Raji (cell line): Measurements from ENCODE around the gene SYNM.

ENCODE experiments used
- POLR2A ChIP-seq: IDR thresholded peaks from 2 replicates; pipeline ENCODE4 v1.6.1; 2011; ENCODE audit warnings: low read depth, low read length, control low read depth; ENCODE audit not compliant: insufficient read depth

SYNM gene

GRCh38 chr15:99076555-99077308, 28.1 kb upstream of the SYNM start:
- TF ChIP-seq POLR2A, result no peak

GRCh38 chr15:99082798-99083197, 22.1 kb upstream of the SYNM start:
- no peak for TF ChIP-seq POLR2A

- no peak for TF ChIP-seq POLR2A
These were observed 19.9 kb upstream of the SYNM start for GRCh38 chr15:99084965-99085364.

GRCh38 chr15:99085413-99086326, 19.2 kb upstream of the SYNM start:
- no peak for TF ChIP-seq POLR2A

GRCh38 chr15:99086327-99086667, 18.6 kb upstream of the SYNM start:
- no peak for TF ChIP-seq POLR2A

- no peak for TF ChIP-seq POLR2A
These were observed 17.4 kb upstream of the SYNM start for GRCh38 chr15:99087405-99087943.

- no peak for TF ChIP-seq POLR2A
These were observed 14.7 kb upstream of the SYNM start for GRCh38 chr15:99090011-99090699.

- TF ChIP-seq POLR2A, result no peak
These were observed 13.9 kb upstream of the SYNM start for GRCh38 chr15:99090938-99091337.

GRCh38 chr15:99092554-99093172, 12.2 kb upstream of the SYNM start:
- no peak for TF ChIP-seq POLR2A

GRCh38 chr15:99095626-99096025, 9.3 kb upstream of the SYNM start:
- no peak for TF ChIP-seq POLR2A

- TF ChIP-seq POLR2A, result no peak
These were observed 8.5 kb upstream of the SYNM start for GRCh38 chr15:99096173-99096893.

GRCh38 chr15:99096894-99097426, 7.9 kb upstream of the SYNM start:
- no peak for TF ChIP-seq POLR2A

- TF ChIP-seq POLR2A, result no peak
These were observed 7.2 kb upstream of the SYNM start for GRCh38 chr15:99097441-99098410.
